Erythroblast (primary cell): ENCODE results near the gene TRAF7.

Source experiments
- GATA1 ChIP-seq: IDR thresholded peaks from 2 replicates; pipeline ENCODE4 v1.6.1; 2011; ENCODE audit warnings: low read depth, mild to moderate bottlenecking, control low read depth, low read length, moderate library complexity
- POLR2A ChIP-seq: IDR thresholded peaks from 2 replicates; pipeline ENCODE4 v1.6.1; 2011; ENCODE audit warnings: mild to moderate bottlenecking, low read length

- no peak for TF ChIP-seq POLR2A
- no peak for TF ChIP-seq GATA1
Measured at GRCh38 chr16:2165861-2166260, 10.3 kb downstream of the TRAF7 start.
